IPS DF 4.7 (cell line): ENCODE measurements around the gene RNF114.
A peak's percentile ranks its signal among the peaks of the same experiment; 100 is the strongest.

ENCODE experiments used
- DNase-seq: peaks from one replicate; pipeline ENCODE4 v3.0.0-alpha.2; 2013; ENCODE audit warnings: low spot score; ENCODE audit errors: extremely low read depth

RNF114 gene

DNA sequence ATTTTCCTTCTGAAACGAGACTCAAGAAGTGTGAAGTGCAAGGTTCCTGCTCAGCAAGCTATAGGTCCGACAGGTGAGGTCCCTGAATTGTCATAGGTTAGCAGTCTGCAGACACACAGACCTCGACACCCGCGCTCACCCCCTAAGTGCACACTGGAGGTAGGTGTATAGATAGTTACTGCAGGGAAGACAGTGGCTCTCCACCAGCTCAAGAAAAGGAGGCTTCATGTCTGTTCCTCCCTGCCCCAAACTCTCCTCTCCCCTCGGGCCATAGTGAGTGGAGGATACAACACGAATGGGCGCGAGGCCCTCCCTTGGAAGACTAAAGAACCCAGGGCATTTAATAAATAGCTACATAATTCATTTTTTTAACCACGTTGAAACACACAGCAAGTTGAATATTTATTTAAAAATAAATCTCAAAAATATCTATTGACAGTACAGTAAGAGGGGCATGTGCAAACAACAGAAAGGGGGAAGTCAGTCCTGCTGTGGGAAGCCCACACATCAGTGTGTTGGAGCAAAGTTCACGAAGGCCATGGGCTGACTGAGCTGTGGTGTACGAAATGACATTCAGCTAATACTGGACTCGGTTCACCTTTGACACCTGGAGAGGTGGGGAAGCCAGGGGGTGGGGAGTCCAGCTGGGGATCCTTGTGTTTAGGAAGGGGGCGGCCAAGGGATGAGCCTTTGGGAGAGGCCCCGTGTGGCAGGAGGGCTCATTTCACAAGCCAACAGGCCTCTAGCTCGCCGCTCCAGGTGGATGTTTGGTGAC is 31.6 kb upstream of the RNF114 start:
- no peak for DNase-seq

DNA sequence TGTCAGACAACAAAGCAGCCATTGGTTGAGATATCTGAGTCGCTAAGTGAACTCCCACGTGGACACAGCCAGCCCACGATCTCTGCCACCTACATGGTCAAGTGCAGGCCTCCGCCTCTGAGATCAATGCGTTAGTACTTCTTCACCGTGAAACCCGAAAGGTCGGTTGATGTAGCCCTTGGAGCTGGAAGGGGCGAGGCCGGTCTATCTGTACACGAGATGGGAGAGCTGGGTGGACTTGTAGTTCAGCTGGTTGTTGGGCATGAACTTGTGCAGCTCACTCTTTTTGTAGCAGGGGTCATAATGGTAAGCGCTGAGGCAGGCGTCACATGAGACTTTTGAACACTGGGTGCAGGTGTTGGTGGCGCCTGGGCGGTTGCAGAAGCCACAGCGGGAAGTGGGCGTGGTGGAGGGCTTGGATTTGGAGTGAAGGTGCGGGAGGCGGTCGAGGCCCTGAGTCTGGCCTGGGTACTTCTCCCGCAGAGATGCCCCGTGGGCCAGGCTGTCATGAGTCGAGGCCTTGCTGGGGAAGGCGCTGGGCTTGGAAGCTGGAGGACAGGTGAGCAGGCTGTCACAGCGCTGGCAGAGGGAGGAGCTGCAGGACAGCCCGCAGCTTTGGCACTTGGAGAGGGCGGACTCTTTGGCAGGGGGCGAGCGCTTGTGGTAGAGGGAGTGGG is 30.6 kb upstream of the RNF114 start:
- no peak for DNase-seq

- no peak for DNase-seq
These were observed 30.0 kb upstream of the RNF114 start for GRCh38 chr20:49906101-49906604.

- DNase-seq: no peak
These were observed 29.5 kb upstream of the RNF114 start for GRCh38 chr20:49906615-49907154.

GRCh38 chr20:49907405-49908257 is 28.6 kb upstream of the RNF114 start:
- DNase-seq: no peak

DNA sequence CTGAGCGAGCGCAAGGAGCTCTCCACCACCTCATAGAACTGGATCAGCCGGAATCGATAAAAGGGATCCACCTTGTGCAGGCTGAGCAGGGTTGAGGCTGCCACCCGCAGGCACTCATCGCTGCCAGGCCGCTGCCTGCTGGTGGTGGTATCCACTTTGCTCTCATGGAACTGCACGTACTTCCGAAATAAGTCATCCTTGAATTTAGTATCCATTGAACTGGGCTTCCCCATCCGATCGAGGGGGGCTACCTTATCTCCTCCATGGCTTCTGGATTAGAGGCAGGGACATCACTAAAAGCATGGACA is 28.0 kb upstream of the RNF114 start:
- DNase-seq: no peak

DNA sequence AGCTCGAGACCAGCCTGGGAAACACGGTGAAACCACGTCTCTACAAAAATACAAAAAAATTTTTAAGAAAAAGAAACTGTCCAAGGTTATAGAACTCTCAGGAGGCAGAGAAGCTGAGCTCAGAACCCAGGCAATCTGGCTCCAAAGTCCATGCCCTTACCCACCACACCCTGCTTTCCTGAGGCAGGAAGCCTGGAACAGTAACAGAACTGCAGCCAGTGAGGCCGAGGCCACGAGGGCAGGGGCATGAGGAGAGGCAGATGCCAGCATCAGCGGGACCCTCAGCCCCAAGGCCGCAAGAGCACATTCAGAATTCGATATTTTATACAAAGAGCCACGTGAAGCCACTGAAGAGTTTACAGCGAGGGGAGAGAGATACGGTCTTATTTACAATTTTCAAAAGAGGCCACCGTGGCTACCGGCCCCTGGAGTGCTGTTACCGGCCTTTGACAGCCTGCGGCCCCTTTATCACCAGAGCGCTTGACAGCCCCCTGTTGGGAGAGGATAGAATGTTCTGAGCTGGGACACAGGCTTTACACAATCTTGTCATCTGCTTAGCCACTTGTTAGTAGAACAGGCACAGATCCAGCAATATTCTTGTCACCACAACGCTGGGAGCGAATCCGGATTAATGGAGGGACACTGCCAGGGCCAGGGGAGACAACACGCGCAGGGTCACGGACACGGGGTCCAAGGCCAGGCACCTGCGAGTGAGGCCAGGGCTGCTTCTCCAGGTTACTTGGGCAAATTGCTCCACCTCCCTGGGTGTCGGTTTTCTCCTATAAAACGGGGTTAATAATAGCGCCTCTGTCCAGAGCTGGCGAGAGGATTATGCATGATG is 26.5 kb upstream of the RNF114 start:
- no peak for DNase-seq

DNA sequence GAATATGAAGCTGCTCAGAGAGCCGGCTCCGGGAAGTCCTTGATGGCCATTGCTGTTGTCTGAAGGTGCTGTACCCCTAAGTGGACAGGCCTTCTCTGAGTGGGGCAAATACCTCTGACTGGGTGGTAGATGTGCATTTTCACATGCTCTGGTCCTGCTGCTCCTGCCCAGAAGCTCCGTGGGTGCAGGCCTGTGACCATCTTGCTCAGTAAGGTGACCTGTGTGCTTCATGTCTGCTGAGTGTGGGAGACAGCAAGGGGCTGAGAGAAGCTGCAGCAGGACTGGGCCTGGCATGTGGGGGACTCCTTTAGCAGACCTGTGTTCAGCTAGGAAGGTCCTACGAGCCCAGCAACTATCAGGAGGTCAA is 25.9 kb upstream of the RNF114 start:
- no peak for DNase-seq

GRCh38 chr20:49913399-49914047 is 22.7 kb upstream of the RNF114 start:
- DNase-seq: no peak

DNA sequence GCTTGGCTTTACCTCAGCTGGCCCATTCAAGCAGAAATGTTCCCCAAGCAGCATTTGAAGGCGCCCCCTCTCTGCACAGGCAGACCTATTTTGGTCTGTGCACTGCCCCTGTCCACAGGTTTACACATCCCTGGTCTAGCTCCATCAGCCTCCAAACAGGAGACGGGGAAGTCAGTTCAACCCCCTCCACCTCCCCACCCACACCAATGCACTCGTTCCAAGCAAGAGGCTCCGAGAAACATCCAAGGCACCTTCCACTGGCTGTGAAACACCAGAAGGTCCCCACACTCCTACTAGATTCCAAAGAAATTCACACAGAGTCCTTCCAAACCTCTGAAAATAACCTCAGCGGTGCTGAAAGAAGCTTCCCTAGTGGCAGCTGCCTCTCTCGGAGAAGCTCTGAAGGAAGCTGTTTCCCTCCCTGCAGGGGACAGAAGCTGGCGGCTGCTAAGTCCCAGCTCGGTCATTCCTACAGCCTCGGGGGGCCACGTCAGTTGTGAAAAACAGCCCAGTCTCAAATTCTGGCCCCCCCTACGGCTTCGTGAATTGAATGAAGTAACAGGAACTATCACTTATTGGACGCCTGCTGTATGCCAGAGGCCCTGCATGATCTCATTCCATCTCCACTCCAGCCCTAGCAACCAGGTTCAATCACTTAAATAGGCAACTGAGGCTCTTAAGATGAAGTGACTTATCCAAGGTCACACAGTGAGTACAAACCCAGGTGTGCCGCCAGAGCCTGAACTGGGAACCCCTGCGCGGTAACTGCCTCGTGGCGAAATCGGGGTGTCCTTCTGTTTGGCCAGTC is 21.7 kb upstream of the RNF114 start:
- no peak for DNase-seq

DNA sequence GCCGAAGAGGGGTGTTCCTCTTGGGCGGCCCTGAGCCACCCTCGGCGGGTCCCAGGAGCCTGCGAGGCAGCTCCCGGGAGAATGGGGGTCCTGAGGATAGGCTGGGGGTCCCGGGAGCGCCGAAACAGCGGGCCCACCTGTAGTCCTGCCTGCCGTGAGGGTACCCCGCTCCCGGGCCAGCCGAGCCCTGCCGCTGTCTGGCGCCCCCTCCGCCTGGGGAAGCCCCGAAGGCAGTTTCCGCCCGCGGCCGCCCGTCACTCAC is 21.1 kb upstream of the RNF114 start:
- no peak for DNase-seq

GRCh38 chr20:49915380-49916145 is 20.6 kb upstream of the RNF114 start, which contains the start of gene SPATA2:
SPATA2 (minus strand) TSS chr20:49915529; CDS start chr20:49908490, 7,039 bp downstream.
- peak; percentile 76 for DNase-seq

GRCh38 chr20:49916146-49917002 is 19.8 kb upstream of the RNF114 start:
- DNase-seq: no peak

DNA sequence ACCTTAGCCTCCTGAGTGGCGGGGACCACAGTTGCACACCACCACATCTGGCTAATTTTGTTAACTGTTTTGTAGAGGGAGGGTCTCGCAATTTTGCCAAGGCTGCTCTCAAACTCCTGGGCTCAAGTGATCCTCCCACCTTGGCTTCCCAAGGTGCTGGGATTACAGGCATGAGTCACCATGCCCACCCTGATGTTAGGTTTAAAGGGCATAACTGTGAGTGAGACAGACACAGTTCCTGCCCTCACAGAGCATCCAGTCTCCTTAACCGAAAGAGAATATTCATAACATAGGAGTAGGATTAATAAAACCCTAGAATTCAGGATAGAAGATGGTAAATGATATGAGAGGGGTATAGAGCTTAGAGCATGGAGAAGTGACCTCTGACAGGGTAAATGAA is 17.8 kb upstream of the RNF114 start:
- no peak for DNase-seq

DNA sequence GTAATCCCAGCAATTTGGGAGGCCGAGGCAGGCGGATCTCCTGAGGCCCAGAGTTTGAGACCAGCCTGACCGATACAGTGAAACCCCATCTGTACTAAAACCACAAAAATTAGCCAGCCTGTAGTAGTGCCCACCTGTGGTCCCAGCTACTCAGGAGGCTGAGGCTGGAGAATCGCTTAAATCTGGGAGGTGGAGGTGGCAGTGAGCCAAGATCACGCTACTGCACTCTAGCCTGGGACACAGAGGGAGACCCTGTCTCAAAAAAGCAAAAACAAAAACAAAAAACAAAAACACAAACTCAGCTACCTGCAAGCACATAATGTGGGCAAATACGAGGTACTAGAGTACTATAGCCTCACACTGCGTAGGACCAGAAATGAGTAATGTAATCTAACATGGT is 17.2 kb upstream of the RNF114 start:
- DNase-seq: no peak

DNA sequence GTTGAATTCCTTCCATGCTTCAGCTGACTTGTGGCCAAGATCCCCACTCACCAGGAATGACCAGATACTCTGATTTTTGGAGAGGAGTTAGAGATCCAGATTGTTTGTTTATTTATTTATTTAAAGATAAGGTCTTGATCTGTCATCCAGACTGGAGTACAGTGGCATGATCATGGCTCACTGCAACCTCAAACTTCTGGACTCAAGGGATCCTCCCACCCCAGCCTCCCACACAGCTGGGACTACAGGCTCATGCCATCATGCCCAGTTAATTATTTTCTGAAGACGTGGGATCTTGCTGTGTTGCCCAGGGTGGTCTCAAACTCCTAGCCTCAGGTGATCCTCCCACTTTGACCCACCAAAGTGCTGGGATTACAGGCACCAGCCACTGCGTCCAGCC is 16.7 kb upstream of the RNF114 start:
- DNase-seq: no peak

DNA sequence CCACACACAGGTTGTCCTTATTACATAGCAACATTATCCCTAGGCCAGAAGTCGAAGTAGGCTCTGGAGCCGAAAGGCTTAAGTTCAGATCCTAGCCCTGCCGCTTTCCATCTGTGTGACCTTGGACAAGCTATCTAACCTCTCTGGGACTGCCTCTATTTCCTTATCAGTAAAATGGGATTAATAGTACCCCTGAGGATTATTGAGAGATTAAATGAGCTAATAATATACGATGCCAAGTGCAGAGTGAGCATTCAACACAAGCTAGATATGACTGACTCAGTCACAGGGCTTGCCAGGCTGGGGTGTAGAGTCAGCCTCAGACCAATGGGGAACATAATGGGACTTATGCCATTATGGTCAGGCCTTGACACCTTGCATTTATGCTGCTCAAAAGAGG is 11.9 kb upstream of the RNF114 start:
- DNase-seq: no peak

GRCh38 chr20:49925901-49926454 is 10.2 kb upstream of the RNF114 start:
- DNase-seq: no peak
